H1 (cell line): ENCODE results near the gene CNIH1.

Experiments
- ATF2 ChIP-seq: IDR thresholded peaks from 2 replicates; pipeline ENCODE4 v1.6.1; 2012; ENCODE audit warnings: low read length, inconsistent platforms
- CTCF ChIP-seq, 3 experiments: IDR thresholded peaks; 1 replicate in 2 of 3; 2 replicates in 1 of 3; pipeline versions ENCODE4 v1.5.1 to v1.6.1; 2011; ENCODE audit warnings: low read length in 3 of 3, mild to moderate bottlenecking in 3 of 3, inconsistent platforms in 2 of 3, low read depth in 1 of 3, moderate library complexity in 1 of 3; ENCODE audit not compliant: insufficient read depth in 1 of 3; ENCODE audit errors: control extremely low read depth in 1 of 3
- GABPA ChIP-seq: IDR thresholded peaks from 2 replicates; pipeline ENCODE4 v1.6.1; 2011; ENCODE audit warnings: mild to moderate bottlenecking, low read length, moderate library complexity, borderline replicate concordance; ENCODE audit not compliant: insufficient read depth
- MAX ChIP-seq: IDR thresholded peaks from 2 replicates; pipeline ENCODE4 v1.6.1; 2012; ENCODE audit warnings: inconsistent platforms
- POLR2A ChIP-seq, 2 experiments: IDR thresholded peaks; 1 replicate in 1 of 2; 2 replicates in 1 of 2; pipeline ENCODE4 v1.6.1; 2011; ENCODE audit warnings: low read depth in 2 of 2, low read length in 2 of 2, mild to moderate bottlenecking in 2 of 2; ENCODE audit errors: control extremely low read depth in 1 of 2
- POLR2AphosphoS5 ChIP-seq: IDR thresholded peaks from 2 replicates; pipeline ENCODE4 v1.6.1; 2011; ENCODE audit warnings: low read depth, low read length
- SAP30 ChIP-seq: fragments of 300-600 bp; sonication (generic); IDR thresholded peaks from 2 replicates; pipeline ENCODE4 v1.7.1; 2012; ENCODE audit warnings: low read length, moderate library complexity, mild to moderate bottlenecking, inconsistent platforms; ENCODE audit not compliant: insufficient read depth, insufficient replicate concordance
- SP1 ChIP-seq: IDR thresholded peaks from 2 replicates; pipeline ENCODE4 v1.6.1; 2011; ENCODE audit warnings: low read depth, low read length
- TAF1 ChIP-seq: IDR thresholded peaks from 2 replicates; pipeline ENCODE4 v1.6.1; 2011; ENCODE audit warnings: mild to moderate bottlenecking, low read depth, low read length
- TEAD4 ChIP-seq: IDR thresholded peaks from 2 replicates; pipeline ENCODE4 v1.6.1; 2012; ENCODE audit warnings: low read depth, low read length, inconsistent platforms, mixed read lengths
- USF2 ChIP-seq: IDR thresholded peaks from 2 replicates; pipeline ENCODE4 v1.6.1; 2011; ENCODE audit warnings: low read length, improper control_type of control experiment

- TF ChIP-seq CTCF (IDR thresholded peaks at IDR 0.05; ENCODE audit: control extremely low read depth in 1 of 3, insufficient read depth in 1 of 3, low read depth in 1 of 3, low read length in 3 of 3) (no peak), MAX (no peak), GABPA (no peak), POLR2A (IDR thresholded peaks at IDR 0.05; ENCODE audit: control extremely low read depth in 1 of 2, low read depth in 2 of 2, low read length in 2 of 2) (no peak), TEAD4 (no peak), ATF2 (no peak), SAP30 (no peak), SP1 (no peak), USF2 (no peak), POLR2AphosphoS5 (no peak), TAF1 (no peak)
These were observed 10.8 kb upstream of the CNIH1 start for GRCh38 chr14:54451961-54452360.
